Endodermal cell (in vitro differentiated cells): ENCODE results near the gene ABCE1. TPM values are rescaled to one million over a fixed set of nuclear protein-coding genes. Genes with fewer than 3 reads are reported as not detected.

Experiments
- DNase-seq: peaks from one replicate; pipeline ENCODE4 v3.0.0-alpha.2; 2017
- H3K27ac ChIP-seq: 2 replicates; pipeline ENCODE4 v1.5.1; 2013; ENCODE audit warnings: mild to moderate bottlenecking, low read depth, low read length, moderate library complexity
- H3K27me3 ChIP-seq: 2 replicates; pipeline ENCODE4 v1.6.1; 2013; ENCODE audit warnings: mild to moderate bottlenecking, low read length, moderate library complexity; ENCODE audit not compliant: insufficient read depth, control insufficient read depth, poor library complexity, severe bottlenecking
- H3K36me3 ChIP-seq: 2 replicates; pipeline ENCODE4 v1.7.0; 2013; ENCODE audit warnings: mild to moderate bottlenecking, low read length, moderate library complexity; ENCODE audit not compliant: control insufficient read depth, insufficient read depth
- H3K4me1 ChIP-seq: one replicate; pipeline ENCODE4 v1.7.0; 2013; ENCODE audit warnings: low read length; ENCODE audit not compliant: control insufficient read depth, insufficient read depth
- H3K4me3 ChIP-seq: 2 replicates; pipeline ENCODE4 v1.5.1; 2013; ENCODE audit warnings: mild to moderate bottlenecking, low read length, moderate library complexity
- H3K9ac ChIP-seq: 2 replicates; pipeline ENCODE4 v1.6.1; 2013; ENCODE audit warnings: mild to moderate bottlenecking, low read length, moderate library complexity; ENCODE audit not compliant: poor library complexity, severe bottlenecking; ENCODE audit errors: extremely low read depth
- H3K9me3 ChIP-seq: 2 replicates; pipeline ENCODE4 v1.6.1; 2013; ENCODE audit warnings: mild to moderate bottlenecking, low read length, moderate library complexity; ENCODE audit not compliant: control insufficient read depth
- H3K27ac Mint-ChIP-seq: 2 replicates; pipeline ENCODE4 v1.8.0; 2020; ENCODE audit warnings: mixed read lengths
- H3K27me3 Mint-ChIP-seq: 2 replicates; pipeline ENCODE4 v1.8.0; 2021; ENCODE audit warnings: mild to moderate bottlenecking, mixed read lengths; ENCODE audit not compliant: insufficient read depth
- H3K36me3 Mint-ChIP-seq: 2 replicates; pipeline ENCODE4 v1.8.0; 2020; ENCODE audit warnings: low read depth, mixed read lengths
- H3K4me1 Mint-ChIP-seq: 2 replicates; pipeline ENCODE4 v1.8.0; 2020; ENCODE audit warnings: mixed read lengths
- H3K4me3 Mint-ChIP-seq: 2 replicates; pipeline ENCODE4 v1.8.0; 2020; ENCODE audit warnings: mild to moderate bottlenecking, moderate library complexity, mixed read lengths
- H3K9me3 Mint-ChIP-seq: 2 replicates; pipeline ENCODE4 v1.8.0; 2020; ENCODE audit warnings: mild to moderate bottlenecking, mixed read lengths
- CTCF ChIP-seq: fragments of 200-600 bp; sonication (generic); conservative IDR thresholded peaks from 2 replicates; pipeline ENCODE4 v1.5.0; 2021; ENCODE audit warnings: antibody characterized with exemption, mild to moderate bottlenecking
- WGBS, 2 experiments: methylation state at CpG; one replicate each; pipeline versions ENCODE4 v1.1.5 to v1.1.7; 2013; ENCODE audit warnings: missing lambda C conversion rate in 2 of 2, mixed read lengths in 1 of 2; ENCODE audit not compliant: insufficient coverage in 1 of 2, insufficient read length in 1 of 2; 5-methylcytosine and 5-hydroxymethylcytosine counted together
- total RNA-seq, 2 donors: library from RNA; stranded (reverse); fragmentation: NEBNext Ultra II Directional in 1 of 2; extraction: Animal tissue kit (Norgen Biotek cat#: 25700) in 1 of 2; gene quantifications; 2 replicates in 1 of 2; 3 replicates in 1 of 2; pipeline ENCODE4 v1.2.1, GENCODE V29; 2021

ABCE1 gene
- total RNA-seq, 2 donors from 2014 or later: 67.2 to 80.7 TPM

GRCh38 chr4:145099653-145100052, 1.5 kb downstream of the ABCE1 start:
- Histone ChIP-seq H3K27me3 (no peaks in the 10 kb centered on the region), H3K36me3 (peaks cover 24% of the 10 kb centered on the region), H3K9me3 (peaks cover 6% of the 10 kb centered on the region), H3K27ac (no peak overlapping the region), H3K9ac (no peak overlapping the region), H3K4me3 (peak overlapping the region; percentile 97), H3K4me1 (peaks cover 7% of the 10 kb centered on the region)
- no peak for TF ChIP-seq CTCF
- 68 to 78% methylated on average over 2 to 5 of the region's 5 CpGs for WGBS, 2 experiments
- Mint-ChIP-seq H3K27ac (no peak overlapping the region), H3K4me1 (peaks cover 13% of the 10 kb centered on the region), H3K4me3 (peak overlapping the region; percentile 97), H3K27me3 (no peaks in the 10 kb centered on the region), H3K9me3 (no peaks in the 10 kb centered on the region), H3K36me3 (peaks cover 11% of the 10 kb centered on the region)
- no peak for DNase-seq

- H3K4me1 Mint-ChIP-seq: peaks cover 13% of the 10 kb centered on the region
Observed at GRCh38 chr4:145101091-145101490, 3.0 kb downstream of the ABCE1 start.

GRCh38 chr4:145102619-145103018, 4.5 kb downstream of the ABCE1 start:
- Histone ChIP-seq H3K27me3 (no peaks in the 10 kb centered on the region), H3K36me3 (peaks cover 38% of the 10 kb centered on the region), H3K4me3 (peak overlapping the region; percentile 52), H3K9me3 (no peaks in the 10 kb centered on the region), H3K27ac (no peak overlapping the region), H3K9ac (no peak overlapping the region), H3K4me1 (peaks cover 7% of the 10 kb centered on the region)
- Mint-ChIP-seq H3K4me1 (peaks cover 7% of the 10 kb centered on the region), H3K36me3 (peaks cover 16% of the 10 kb centered on the region), H3K27ac (no peak overlapping the region), H3K9me3 (no peaks in the 10 kb centered on the region), H3K27me3 (no peaks in the 10 kb centered on the region), H3K4me3 (no peak overlapping the region)
- DNase-seq: no peak
- WGBS, 2 experiments: 89 to 92% methylated on average over 1 to 2 of the region's 2 CpGs
- TF ChIP-seq CTCF: no peak

More at GRCh38 chr4:145101091-145101490, 3.0 kb downstream of the ABCE1 start:
- Histone ChIP-seq H3K9me3 (no peaks in the 10 kb centered on the region), H3K27me3 (no peaks in the 10 kb centered on the region), H3K9ac (no peak overlapping the region), H3K4me1 (peaks cover 7% of the 10 kb centered on the region), H3K27ac (no peak overlapping the region), H3K36me3 (peaks cover 23% of the 10 kb centered on the region), H3K4me3 (peak overlapping the region; percentile 52)
- peaks cover 9% of the 10 kb centered on the region for H3K36me3 Mint-ChIP-seq
- no peaks in the 10 kb centered on the region for H3K9me3 Mint-ChIP-seq
- no peak overlapping the region for H3K27ac Mint-ChIP-seq
- DNase-seq: no peak
- TF ChIP-seq CTCF: no peak
- 82 to 89% methylated on average over 1 of the region's 1 CpG for WGBS, 2 experiments
- H3K27me3 Mint-ChIP-seq: no peaks in the 10 kb centered on the region
- no peak overlapping the region for H3K4me3 Mint-ChIP-seq
